Endothelial cell of umbilical vein (primary cell): ENCODE results near the gene JPH3. TPM values are rescaled to one million over a fixed set of nuclear protein-coding genes. Genes with fewer than 3 reads are reported as not detected.

Experiments
- BruUV-seq: library from RNA; stranded (reverse); fragments of 400-500 nt; replicated peaks from 2 replicates; lab custom pipeline; 2021; lab: Mats Ljungman, UMichigan
- CTCF ChIA-PET: fragments of 300-600, 350-600 bp; sonication (Branson Sonifier 250); formaldehyde crosslinking; loops from one replicate; lab custom pipeline; 2021; ENCODE audit warnings: antibody characterized with exemption, inconsistent platforms; lab: Charles Lee
- POLR2A ChIA-PET: fragments of 300-600, 350-600 bp; sonication (Branson Sonifier 250); formaldehyde crosslinking; loops from one replicate; lab custom pipeline; 2021; ENCODE audit warnings: antibody characterized with exemption, inconsistent platforms; lab: Charles Lee
- DNase-seq: peaks from one replicate; pipeline ENCODE4 v3.0.0-alpha.2; 2011; ENCODE audit warnings: low read depth, low spot score
- FAIRE-seq: peaks from 2 replicates; lab custom pipeline; 2011; peaks lifted over from hg19 to GRCh38; lab: Jason Lieb, UNC
- H2AFZ ChIP-seq: 2 replicates; pipeline ENCODE4 v1.6.0; 2012; ENCODE audit warnings: low read depth, low read length, control low read depth, inconsistent platforms
- H3K27ac ChIP-seq: 2 replicates; pipeline ENCODE4 v1.5.1; 2011; ENCODE audit warnings: low read depth, mild to moderate bottlenecking, control low read depth, low read length, moderate library complexity; ENCODE audit not compliant: insufficient read depth
- H3K27me3 ChIP-seq, 2 experiments: 2 replicates each; pipeline versions ENCODE4 v1.6.0 to v1.6.1; 2011; ENCODE audit warnings: low read length in 2 of 2, mixed read lengths in 1 of 2; ENCODE audit not compliant: control insufficient read depth in 2 of 2, insufficient read depth in 2 of 2
- H3K36me3 ChIP-seq, 2 experiments: 2 replicates in 1 of 2; 3 replicates in 1 of 2; pipeline ENCODE4 v1.5.1; 2011; ENCODE audit warnings: low read length in 2 of 2, mild to moderate bottlenecking in 1 of 2, moderate library complexity in 1 of 2; ENCODE audit not compliant: control insufficient read depth in 2 of 2, insufficient read depth in 2 of 2; ENCODE audit errors: extremely low read depth in 1 of 2
- H3K4me1 ChIP-seq: 3 replicates; pipeline ENCODE4 v1.5.1; 2011; ENCODE audit warnings: mild to moderate bottlenecking, low read length; ENCODE audit not compliant: control insufficient read depth, insufficient read depth; ENCODE audit errors: extremely low read depth
- H3K4me2 ChIP-seq: 2 replicates; pipeline ENCODE4 v1.6.1; 2011; ENCODE audit warnings: low read length, control low read depth, mixed read lengths; ENCODE audit not compliant: insufficient read depth
- H3K4me3 ChIP-seq, 3 experiments: fragments of 200-600 bp in 1 of 3; sonication (generic), shearing (Covaris generic) in 1 of 3; replicated peaks in 1 of 3; 2 replicates each; pipeline ENCODE4 v1.5.1; 2011 to 2016; ENCODE audit warnings: control low read depth in 3 of 3, low read length in 3 of 3, mild to moderate bottlenecking in 2 of 3, inconsistent platforms in 1 of 3, low read depth in 1 of 3, moderate library complexity in 1 of 3; ENCODE audit not compliant: insufficient read depth in 1 of 3
- H3K79me2 ChIP-seq: 2 replicates; pipeline ENCODE4 v1.6.0; 2012; ENCODE audit warnings: low read length, inconsistent platforms; ENCODE audit not compliant: control insufficient read depth, insufficient read depth
- H3K9ac ChIP-seq: replicated peaks from 2 replicates; pipeline ENCODE3; 2011; ENCODE audit warnings: low read length, control low read depth; ENCODE audit not compliant: insufficient read depth; ENCODE audit errors: extremely low read depth
- H3K9me1 ChIP-seq: replicated peaks from 3 replicates; pipeline ENCODE4 v1.6.0; 2011; ENCODE audit warnings: mild to moderate bottlenecking, low read length; ENCODE audit not compliant: control insufficient read depth, insufficient read depth; ENCODE audit errors: extremely low read depth
- H3K9me3 ChIP-seq: replicated peaks from 2 replicates; pipeline ENCODE4 v1.5.1; 2012; ENCODE audit warnings: low read length, inconsistent platforms; ENCODE audit not compliant: control insufficient read depth, insufficient read depth
- H4K20me1 ChIP-seq: replicated peaks from 2 replicates; pipeline ENCODE3; 2011; ENCODE audit warnings: mild to moderate bottlenecking, low read length; ENCODE audit not compliant: control insufficient read depth, insufficient read depth; ENCODE audit errors: extremely low read depth
- EZH2 ChIP-seq: IDR thresholded peaks from 2 replicates; pipeline ENCODE4 v1.6.1; 2012; ENCODE audit warnings: borderline replicate concordance, low read depth, mild to moderate bottlenecking, moderate library complexity, low read length, inconsistent platforms; ENCODE audit not compliant: severe bottlenecking
- FOS ChIP-seq: IDR thresholded peaks from 2 replicates; pipeline ENCODE4 v1.6.1; 2011; ENCODE audit warnings: mild to moderate bottlenecking, low read length, moderate library complexity, borderline replicate concordance; ENCODE audit not compliant: insufficient read depth
- GATA2 ChIP-seq: IDR thresholded peaks from 2 replicates; pipeline ENCODE4 v1.7.0; 2011; ENCODE audit warnings: low read depth, mild to moderate bottlenecking, moderate library complexity, mixed read lengths, low read length; ENCODE audit not compliant: insufficient read length, insufficient read depth
- JUN ChIP-seq: IDR thresholded peaks from 2 replicates; pipeline ENCODE4 v1.6.1; 2011; ENCODE audit warnings: borderline replicate concordance, low read depth; ENCODE audit not compliant: insufficient read length, insufficient read depth
- MYC ChIP-seq: IDR thresholded peaks from one replicate; pipeline ENCODE4 v1.6.1; 2011; ENCODE audit warnings: mild to moderate bottlenecking, low read depth, low read length
- POLR2A ChIP-seq: IDR thresholded peaks from 2 replicates; pipeline ENCODE4 v1.6.1; 2012; ENCODE audit warnings: low read depth, mild to moderate bottlenecking, control low read depth, low read length
- POLR2AphosphoS5 ChIP-seq: IDR thresholded peaks from 2 replicates; pipeline ENCODE4 v1.6.1; 2012; ENCODE audit warnings: low read depth, mild to moderate bottlenecking, control low read depth, low read length, moderate library complexity; ENCODE audit not compliant: insufficient read depth
- dilution Hi-C: fragments of 300-500 bp; cut with MboI; formaldehyde crosslinking; loops from one replicate; pipeline ENCODE4 v1.15.0; 2019; ENCODE audit warnings: low sequenced_read_pairs; ENCODE audit not compliant: extremely low pct_ligation_motif_present
- intact Hi-C: fragments of 100-400 bp; cut with micrococcal nuclease; formaldehyde crosslinking; loops from one replicate; pipeline ENCODE4 v1.10.0; 2022
- polyA plus RNA-seq, 4 experiments: library from polyadenylated mRNA; depleted of rRNA in 3 of 4; stranded (reverse) in 3 of 4; unstranded in 1 of 4; fragments of >200 nt; gene quantifications; 2 replicates each; pipeline versions ENCODE4 v1.2.1 to v1.2.3, GENCODE V29; 2011 to 2012; ENCODE audit warnings: missing spikeins in 1 of 4
- total RNA-seq: library from RNA; stranded (reverse); gene quantifications from 2 replicates; pipeline ENCODE4 v1.2.3, GENCODE V29; 2021
- TF ChIP-seq, protein P1 (sequence below): IDR thresholded peaks from 2 replicates; pipeline ENCODE4 v1.6.1; 2011; ENCODE audit not compliant: insufficient read depth, insufficient read length
- TF ChIP-seq, protein P2 (sequence below), 2 donors: IDR thresholded peaks; 1 replicate in 1 of 2; 2 replicates in 1 of 2; pipeline ENCODE4 v1.5.1; 2011; ENCODE audit warnings: low read length in 2 of 2, mild to moderate bottlenecking in 2 of 2, moderate library complexity in 2 of 2, control low read depth in 1 of 2, inconsistent platforms in 1 of 2, low read depth in 1 of 2; ENCODE audit not compliant: insufficient read depth in 1 of 2; ENCODE audit errors: extremely low read depth in 1 of 2

The JPH3 gene
- total and polyA plus RNA-seq, 2 donors (not counting 3 experiments of a cell fraction or from before 2014, with no cell fraction given) = 0.22 to 0.30 TPM

DNA sequence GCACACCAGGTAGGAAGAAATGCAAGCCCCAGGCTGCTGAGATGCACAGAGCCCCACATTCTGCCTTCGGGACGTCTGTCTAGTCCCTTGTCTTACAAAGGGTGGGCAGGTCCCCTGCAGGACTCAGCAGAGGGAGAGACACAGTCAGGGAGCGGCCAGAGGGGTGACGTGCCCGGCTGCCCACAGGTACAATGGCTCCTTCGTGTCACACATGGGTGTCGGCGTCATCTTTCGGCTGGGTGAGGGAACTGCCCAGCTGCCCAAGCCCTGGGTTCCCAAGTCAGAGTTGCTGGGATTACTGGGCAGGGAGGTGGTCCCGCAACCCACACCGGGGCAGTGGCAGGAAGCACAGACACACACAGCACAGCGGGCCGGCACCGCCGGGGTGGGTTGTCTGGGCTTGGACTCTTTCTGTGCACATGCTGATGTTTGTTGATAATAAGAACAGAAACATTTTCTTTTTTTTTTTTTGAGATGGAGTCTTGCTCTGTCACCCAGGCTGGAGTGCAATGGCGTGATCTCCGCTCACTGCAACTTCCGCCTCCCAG is 80.6 kb downstream of the JPH3 start:
- Histone ChIP-seq H3K27me3 (no peaks in the 10 kb centered on the region), H3K4me2 (no peak overlapping the region), H3K4me1 (no peaks in the 10 kb centered on the region), H3K36me3 (no peaks in the 10 kb centered on the region), H3K9ac (no peak overlapping the region), H4K20me1 (no peaks in the 10 kb centered on the region), H2AFZ (no peak overlapping the region), H3K4me3 (no peak overlapping the region), H3K27ac (no peak overlapping the region), H3K9me3 (no peaks in the 10 kb centered on the region), H3K79me2 (no peaks in the 10 kb centered on the region), H3K9me1 (no peaks in the 10 kb centered on the region)
- CTCF ChIA-PET = interaction anchor here (1.1 to 1.5 kb wide), 2 partner anchors 16 to 19 kb away, joined by 3 to 9 read pairs; no protein-coding TSS in a partner anchor
- POLR2A ChIA-PET = no interaction called here
- intact Hi-C loops = no loop called here
- no TSS peak for BruUV-seq
- DNase-seq = no peak
- dilution Hi-C loops = no loop called here
- FAIRE-seq = no peak
- TF ChIP-seq POLR2AphosphoS5 (no peak), FOS (no peak), EZH2 (no peak), GATA2 (no peak), MYC (no peak)

DNA sequence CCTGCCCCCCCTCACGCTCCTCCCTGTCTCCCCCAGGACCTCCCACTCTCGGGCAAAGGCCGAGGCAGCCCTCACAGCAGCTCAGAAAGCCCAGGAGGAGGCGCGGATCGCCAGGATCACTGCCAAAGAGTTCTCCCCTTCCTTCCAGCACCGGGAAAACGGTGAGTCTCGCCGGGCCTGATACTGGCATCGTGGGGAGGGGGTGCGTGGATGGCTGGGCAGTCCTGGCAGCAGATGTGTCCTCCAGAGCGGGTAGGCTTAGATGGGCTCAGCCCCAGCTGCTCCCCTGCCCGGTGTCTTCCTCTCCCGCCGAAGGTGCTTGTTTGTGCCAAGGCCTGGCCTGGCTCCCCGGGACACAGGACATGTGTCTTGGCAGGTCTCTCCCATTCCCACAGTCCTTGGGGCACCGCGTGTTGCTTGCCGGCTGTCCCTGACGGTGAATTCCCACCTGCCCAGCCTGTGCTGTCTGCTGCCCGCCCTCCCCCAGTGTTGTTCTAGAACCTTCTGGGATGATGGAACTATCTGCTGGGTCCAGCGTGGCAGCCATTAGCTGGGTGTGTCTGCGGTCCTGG is 81.9 kb downstream of the JPH3 start:
- intact Hi-C loops = no loop called here
- Histone ChIP-seq H3K4me1 (no peaks in the 10 kb centered on the region), H3K36me3 (no peaks in the 10 kb centered on the region), H2AFZ (no peak overlapping the region), H3K9me3 (no peaks in the 10 kb centered on the region), H3K4me2 (no peak overlapping the region), H3K9ac (no peak overlapping the region), H3K27me3 (no peaks in the 10 kb centered on the region), H4K20me1 (no peaks in the 10 kb centered on the region), H3K9me1 (no peaks in the 10 kb centered on the region), H3K27ac (no peak overlapping the region), H3K4me3 (no peak overlapping the region), H3K79me2 (no peaks in the 10 kb centered on the region)
- POLR2A ChIA-PET = no interaction called here
- no peak for FAIRE-seq
- no peak for DNase-seq
- TF ChIP-seq EZH2 = no peak
- TF ChIP-seq, protein P1, sequence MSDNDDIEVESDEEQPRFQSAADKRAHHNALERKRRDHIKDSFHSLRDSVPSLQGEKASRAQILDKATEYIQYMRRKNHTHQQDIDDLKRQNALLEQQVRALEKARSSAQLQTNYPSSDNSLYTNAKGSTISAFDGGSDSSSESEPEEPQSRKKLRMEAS = no peak
- no peak for TF ChIP-seq JUN
- TF ChIP-seq GATA2 = no peak
- TF ChIP-seq FOS = no peak
- TF ChIP-seq POLR2AphosphoS5 = no peak
- TF ChIP-seq, protein P2, sequence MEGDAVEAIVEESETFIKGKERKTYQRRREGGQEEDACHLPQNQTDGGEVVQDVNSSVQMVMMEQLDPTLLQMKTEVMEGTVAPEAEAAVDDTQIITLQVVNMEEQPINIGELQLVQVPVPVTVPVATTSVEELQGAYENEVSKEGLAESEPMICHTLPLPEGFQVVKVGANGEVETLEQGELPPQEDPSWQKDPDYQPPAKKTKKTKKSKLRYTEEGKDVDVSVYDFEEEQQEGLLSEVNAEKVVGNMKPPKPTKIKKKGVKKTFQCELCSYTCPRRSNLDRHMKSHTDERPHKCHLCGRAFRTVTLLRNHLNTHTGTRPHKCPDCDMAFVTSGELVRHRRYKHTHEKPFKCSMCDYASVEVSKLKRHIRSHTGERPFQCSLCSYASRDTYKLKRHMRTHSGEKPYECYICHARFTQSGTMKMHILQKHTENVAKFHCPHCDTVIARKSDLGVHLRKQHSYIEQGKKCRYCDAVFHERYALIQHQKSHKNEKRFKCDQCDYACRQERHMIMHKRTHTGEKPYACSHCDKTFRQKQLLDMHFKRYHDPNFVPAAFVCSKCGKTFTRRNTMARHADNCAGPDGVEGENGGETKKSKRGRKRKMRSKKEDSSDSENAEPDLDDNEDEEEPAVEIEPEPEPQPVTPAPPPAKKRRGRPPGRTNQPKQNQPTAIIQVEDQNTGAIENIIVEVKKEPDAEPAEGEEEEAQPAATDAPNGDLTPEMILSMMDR (IDR thresholded peaks at IDR 0.05; ENCODE audit: extremely low read depth in 1 of 2, insufficient read depth in 1 of 2, low read depth in 1 of 2, low read length in 2 of 2) = no peak
- TF ChIP-seq POLR2A = no peak
- no peak for TF ChIP-seq MYC
- dilution Hi-C loops = no loop called here
- CTCF ChIA-PET = interaction anchor here (1.1 kb wide), 1 partner anchor 17 kb away, joined by 3 read pairs; no protein-coding TSS in a partner anchor
- BruUV-seq = no TSS peak
